ENCODE measurements around the gene FGD5.
A peak's percentile ranks its signal among the peaks of the same experiment; 100 is the strongest.

FGD5 gene

DNA sequence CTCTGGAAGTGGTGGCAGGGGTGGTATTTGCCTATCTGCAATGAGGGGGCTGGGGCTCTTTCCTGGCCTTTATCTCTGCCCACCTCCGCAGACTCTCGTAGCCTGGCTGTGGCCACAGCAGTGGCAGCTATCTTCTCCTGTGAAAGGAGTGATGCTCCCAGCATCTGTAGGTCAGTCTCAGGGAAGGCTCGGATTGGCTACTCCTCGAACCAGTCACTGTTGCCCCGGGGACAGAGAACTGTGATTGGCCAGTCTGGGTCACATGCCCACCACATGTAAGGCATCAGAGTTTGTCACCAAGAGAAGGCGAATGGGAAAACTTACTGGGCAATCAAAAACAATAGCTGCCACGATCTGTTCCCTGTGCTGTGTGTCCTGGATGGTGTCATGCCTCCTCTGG, 30.1 kb upstream of the FGD5 start:
- no peak for DNase-seq (ENCODE audit: low read depth)

DNA sequence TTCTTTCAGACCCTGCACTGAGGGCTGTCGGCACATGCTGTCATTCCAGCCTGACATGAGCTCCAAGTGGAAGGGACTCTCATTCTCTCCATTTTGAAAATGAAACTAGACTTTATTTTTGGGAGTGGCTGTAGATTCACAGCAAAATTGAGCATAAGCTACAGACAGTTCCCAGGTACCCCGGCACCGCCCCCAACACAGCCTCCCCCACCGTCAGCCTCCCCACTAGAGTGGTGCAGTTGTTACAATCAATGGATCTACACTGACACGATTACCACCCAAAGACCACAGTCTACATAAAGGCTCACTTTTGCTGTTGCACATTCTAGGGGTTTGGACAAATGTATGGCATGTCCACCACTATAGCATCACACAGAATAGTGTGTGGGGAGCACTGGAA, 29.5 kb upstream of the FGD5 start:
- DNase-seq (ENCODE audit: low read depth) = no peak

GRCh38 chr3:14789640-14790285, 29.0 kb upstream of the FGD5 start:
- DNase-seq (ENCODE audit: low read depth) = no peak

DNA sequence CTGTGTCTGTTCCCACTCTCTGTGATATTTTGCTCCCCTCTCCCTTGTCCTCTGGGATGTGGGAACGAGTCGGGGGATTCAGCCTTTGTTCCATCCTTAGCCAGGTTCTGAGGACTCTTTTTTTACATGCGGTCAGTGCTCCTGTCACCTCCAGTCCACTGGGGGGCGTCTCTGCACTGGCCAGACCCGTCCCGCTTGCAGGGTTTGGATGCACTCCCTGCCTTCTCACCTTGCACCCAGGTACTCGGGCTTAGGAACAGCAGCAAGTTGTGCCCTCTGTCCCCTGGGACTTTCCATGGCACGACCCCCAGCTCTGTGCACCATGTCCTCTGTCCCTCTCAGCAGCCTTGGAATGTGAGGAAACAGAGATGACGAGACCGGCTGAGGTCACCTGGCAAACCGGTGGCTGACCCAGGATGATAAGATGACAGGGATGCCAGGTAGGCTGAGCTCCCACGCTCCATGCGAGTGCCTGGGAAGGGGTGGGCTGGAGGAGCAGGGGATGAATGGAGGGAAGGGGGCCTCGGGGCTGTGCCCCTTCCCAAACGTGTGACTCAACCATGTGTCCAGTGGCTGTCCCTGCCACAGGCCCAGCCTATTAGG, 27.3 kb upstream of the FGD5 start:
- DNase-seq (ENCODE audit: low read depth) = peak; percentile 22

GRCh38 chr3:14792691-14793121, 26.1 kb upstream of the FGD5 start:
- DNase-seq (ENCODE audit: low read depth) = no peak

DNA sequence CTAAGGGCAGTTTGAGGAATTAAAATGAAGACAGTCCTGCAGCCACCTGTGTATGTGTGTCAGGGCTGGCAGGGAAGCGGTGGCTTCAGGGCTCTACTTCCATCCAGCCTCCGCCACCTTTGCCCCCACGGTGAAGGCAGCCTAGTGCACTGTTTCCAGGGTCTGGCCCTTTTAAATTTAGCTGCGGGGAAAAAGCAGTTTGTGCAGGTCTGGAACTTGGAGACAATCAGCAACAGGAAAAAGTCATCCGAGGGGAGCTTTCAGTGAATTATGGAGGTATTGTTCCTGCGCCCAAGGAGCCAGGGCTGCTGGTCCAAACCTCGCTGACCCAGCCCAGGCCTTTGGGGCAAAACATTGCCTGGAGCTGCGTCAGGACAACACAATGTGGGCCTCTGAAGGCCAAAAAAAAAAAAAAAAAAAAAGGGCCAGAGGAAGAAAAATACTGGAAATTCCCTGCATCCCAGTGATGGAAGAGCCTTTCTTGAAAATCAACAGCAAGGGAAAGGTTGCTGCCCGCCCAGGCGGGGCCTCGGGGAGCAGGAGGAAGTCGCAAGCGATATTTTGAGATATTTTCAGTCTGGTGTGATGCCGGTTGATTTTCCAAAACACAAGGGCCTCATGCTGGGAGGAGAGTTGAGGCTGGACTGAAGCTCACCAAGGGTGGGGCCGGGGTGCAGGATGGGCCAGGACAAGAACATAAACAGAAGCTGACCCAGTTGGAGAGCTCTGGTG, 25.5 kb upstream of the FGD5 start:
- no peak for DNase-seq (ENCODE audit: low read depth)

DNA sequence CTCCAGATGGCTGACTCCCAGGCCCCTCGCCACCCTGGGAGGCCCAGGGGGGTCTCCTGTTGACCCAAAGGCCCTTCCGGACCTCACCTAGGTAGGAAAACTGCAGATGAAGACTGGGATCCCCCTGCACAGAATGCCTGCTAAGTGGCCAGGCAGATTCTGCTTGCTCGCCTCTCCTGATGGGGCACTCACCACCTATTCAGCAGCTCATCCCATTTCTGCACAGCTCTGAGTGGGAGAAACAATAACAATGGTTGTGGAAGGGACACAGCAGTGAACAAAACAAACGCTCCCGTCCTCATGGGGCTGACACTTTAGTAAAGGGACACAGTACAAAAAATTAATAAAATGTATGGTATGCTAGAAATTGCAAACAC, 24.9 kb upstream of the FGD5 start:
- DNase-seq (ENCODE audit: low read depth) = no peak

GRCh38 chr3:14794435-14794834, 24.3 kb upstream of the FGD5 start:
- no peak for DNase-seq (ENCODE audit: low read depth)

DNA sequence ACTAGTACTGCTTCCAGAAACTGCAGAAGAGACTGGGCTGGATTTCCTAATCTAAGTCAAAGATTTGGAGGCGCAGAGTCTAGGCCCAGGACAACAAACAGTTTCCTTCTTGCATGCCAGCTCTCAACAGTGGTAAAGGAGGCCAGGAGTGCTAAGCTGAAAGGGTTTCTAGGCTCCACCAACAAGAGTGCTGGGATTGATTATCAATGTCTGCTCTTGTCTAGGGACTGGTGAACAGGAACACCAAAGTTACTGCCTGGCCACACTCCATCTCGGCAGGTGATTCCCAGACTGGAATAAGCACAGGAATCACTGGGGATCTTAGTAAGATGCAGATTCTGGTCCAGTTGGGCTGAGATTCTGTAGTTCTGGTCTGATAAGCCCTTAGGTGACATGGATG, 22.8 kb upstream of the FGD5 start:
- DNase-seq (ENCODE audit: low read depth) = no peak

- DNase-seq (ENCODE audit: low read depth) = no peak
Measured at GRCh38 chr3:14796403-14797077, 22.2 kb upstream of the FGD5 start.

DNA sequence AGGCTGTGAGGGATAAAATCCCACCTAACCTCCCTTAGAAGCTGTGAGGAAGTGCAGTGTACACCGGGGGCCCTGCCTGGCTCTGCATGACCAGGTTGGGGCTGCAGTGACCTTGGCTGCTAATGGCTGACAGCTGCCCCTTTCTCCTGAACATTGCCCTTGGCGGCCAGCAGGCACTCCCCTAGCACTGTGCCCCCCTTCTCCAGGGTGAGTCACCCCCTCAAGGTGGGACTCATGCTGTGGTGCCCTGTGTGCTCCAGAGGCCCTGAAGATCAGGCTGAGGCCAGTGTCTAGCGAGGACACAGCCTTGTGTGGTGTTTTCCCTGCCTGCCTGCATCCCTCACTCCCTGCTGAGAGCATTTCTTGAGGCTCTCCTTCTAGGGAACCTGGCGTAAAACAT, 21.0 kb upstream of the FGD5 start:
- no peak for DNase-seq (ENCODE audit: low read depth)

GRCh38 chr3:14798231-14798630, 20.5 kb upstream of the FGD5 start:
- no peak for DNase-seq (ENCODE audit: low read depth)

- DNase-seq (ENCODE audit: low read depth) = no peak
Measured at GRCh38 chr3:14799146-14799545, 19.6 kb upstream of the FGD5 start.

DNA sequence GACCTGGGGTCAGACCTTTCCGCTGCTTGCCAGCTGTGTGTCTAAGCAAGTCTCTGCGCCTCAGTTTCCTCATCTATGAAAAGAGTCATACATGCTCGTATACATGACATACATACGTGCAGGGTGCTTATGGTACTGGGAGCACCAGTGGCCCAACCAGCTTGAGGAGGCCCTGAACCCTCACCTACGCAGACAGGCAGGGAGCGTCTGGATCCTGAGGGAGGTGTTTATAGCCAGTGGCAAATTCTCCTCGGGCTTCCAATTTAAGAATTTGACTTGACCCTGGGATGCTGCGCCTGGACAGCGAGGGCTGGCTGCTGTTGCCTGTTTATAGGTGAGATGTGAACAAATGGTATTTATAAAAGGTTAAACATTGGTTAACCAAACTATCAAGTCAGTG, 17.7 kb upstream of the FGD5 start:
- no peak for DNase-seq (ENCODE audit: low read depth)

- no peak for DNase-seq (ENCODE audit: low read depth)
Measured at GRCh38 chr3:14801668-14802380, 16.9 kb upstream of the FGD5 start.

DNA sequence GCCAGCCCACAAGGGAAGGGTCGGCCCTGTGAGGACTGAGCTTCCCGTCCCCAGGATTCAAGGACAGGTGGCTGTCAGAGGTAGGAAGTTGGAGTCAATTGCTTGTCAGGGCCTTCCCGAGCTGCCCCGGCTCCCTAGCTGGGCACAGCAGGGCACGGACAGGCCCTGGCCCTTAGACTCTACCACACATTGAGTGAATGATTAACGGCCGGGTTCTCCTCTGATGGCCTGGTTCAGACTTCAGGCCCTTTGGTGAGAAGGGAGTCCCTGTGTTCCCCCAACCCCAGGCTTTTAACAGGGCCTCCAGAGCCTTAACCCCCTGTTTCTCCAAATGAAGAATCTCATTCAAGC, 16.4 kb upstream of the FGD5 start:
- DNase-seq (ENCODE audit: low read depth) = no peak

DNA sequence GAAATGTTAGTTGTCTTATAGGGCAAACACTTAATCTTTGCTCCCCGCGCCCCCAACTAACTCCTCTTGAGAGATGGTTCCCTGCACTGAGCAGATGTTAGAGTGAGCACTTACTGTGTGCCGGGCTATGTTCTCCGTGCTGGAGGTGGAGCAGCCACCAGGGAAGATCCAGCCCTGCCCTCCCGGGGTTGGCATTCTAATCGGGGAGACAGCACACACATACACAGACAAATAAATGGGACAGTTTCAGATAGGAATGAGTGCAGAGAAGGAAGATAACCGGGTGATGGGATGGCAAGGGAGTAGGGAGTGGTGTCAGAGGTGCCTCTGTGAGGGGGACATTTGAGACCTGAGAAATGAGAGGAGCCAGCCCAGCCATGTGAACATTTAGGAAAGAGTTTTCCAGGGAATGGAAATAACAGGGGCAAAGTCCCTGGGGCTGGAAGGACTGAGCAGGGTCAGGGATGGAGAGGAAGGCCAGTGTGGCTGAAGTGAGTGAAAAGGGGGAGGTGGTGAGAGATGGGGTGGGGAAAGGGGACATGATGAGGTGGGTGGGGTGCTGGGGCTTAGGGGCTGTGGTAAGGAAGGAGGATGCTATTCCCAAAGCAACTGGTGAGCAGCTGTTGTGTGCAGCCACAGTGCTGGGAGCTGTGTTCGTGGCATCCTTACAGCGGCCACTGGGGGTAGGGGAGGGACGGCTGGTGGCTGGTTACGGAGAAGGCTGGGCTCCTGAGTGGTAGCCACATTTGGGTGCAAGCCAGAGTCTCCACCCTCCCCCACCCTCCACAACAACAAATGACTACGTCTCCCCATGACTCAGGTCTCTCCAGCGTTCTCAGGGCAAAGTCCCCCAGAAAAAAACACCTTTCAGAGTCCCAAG, 15.4 kb upstream of the FGD5 start:
- no peak for DNase-seq (ENCODE audit: low read depth)

- DNase-seq (ENCODE audit: low read depth) = no peak
Measured at GRCh38 chr3:14803981-14804834, 14.6 kb upstream of the FGD5 start.

DNA sequence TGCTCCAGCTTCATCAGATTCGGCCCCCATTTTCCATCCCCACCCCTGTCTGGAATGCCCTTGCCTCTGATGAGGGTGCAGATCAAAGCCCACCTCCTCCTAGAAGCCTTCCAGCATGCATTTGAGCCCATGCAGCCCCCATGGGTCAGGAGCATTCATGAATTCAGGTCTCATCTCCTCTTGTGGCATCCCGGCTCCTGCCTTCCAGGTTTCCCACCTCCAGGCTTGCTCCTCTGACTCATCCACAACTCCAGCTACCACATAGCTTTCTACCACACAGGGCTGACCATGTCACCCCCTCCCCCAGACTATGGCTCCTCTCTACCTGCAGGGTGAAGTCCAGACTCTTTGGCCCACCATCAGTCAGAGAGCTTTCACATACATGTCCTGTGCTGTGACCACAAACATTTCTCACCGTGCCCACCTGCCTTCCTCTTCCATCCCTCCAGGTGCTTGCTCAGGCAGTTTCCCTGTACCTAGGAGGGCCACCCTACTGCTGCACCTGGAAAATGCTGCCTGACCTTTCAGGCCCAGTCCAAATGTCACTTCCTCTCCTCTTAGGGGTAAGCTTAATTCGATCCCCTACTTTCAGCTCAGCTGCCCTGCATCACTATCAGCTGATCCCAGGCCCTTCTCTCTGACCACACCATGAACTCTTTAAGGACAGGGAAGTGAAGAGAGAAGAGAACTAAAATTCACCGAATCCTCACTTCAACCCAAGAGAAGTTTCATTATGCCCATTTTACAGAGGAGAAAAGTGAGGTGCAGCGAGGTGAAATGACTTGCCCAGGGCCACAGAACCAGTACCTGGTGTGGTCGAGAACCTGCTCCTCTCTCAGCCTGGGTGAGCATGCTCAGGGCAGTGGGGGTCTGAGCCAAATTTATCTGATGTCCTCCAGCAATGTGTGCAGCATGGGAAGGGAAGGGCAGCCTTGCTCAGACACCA, 13.7 kb upstream of the FGD5 start:
- DNase-seq (ENCODE audit: low read depth) = no peak
